H1 (cell line): Measurements from ENCODE around the gene IRF3. TPM values are rescaled to one million over a fixed set of nuclear protein-coding genes. Genes with fewer than 3 reads are reported as not detected.

ENCODE experiments used
- CEBPB ChIP-seq: IDR thresholded peaks from 2 replicates; pipeline ENCODE4 v1.6.1; 2012; ENCODE audit warnings: low read depth, low read length
- CHD7 ChIP-seq: fragments of 300-600 bp; sonication (generic); IDR thresholded peaks from 2 replicates; pipeline ENCODE4 v1.7.1; 2012; ENCODE audit warnings: low read length, moderate library complexity, mild to moderate bottlenecking, inconsistent platforms; ENCODE audit not compliant: insufficient replicate concordance
- MAFK ChIP-seq: IDR thresholded peaks from 2 replicates; pipeline ENCODE4 v1.6.1; 2012; ENCODE audit warnings: low read depth, mild to moderate bottlenecking, improper control_type of control experiment, low read length
- SIRT6 ChIP-seq: IDR thresholded peaks from one replicate; pipeline ENCODE4 v1.7.1; 2012; ENCODE audit warnings: low read length, inconsistent platforms
- polyA plus RNA-seq, 7 experiments: library from polyadenylated mRNA; depleted of rRNA in 3 of 7; stranded (reverse) in 5 of 7; unstranded in 2 of 7; fragments of >200 nt in 5 of 7; fragments of 200-250 nt in 2 of 7; gene quantifications; 1 replicate in 5 of 7; 2 replicates in 1 of 7; 4 replicates in 1 of 7; pipeline versions ENCODE4 v1.2.1 to v1.2.3, GENCODE V29; 2011 to 2013; ENCODE audit warnings: missing spikeins in 2 of 7, mixed read lengths in 2 of 7
- total RNA-seq: library from RNA; stranded (reverse); fragmentation: NEBNext Ultra II Directional; extraction: Animal tissue kit (Norgen Biotek cat#: 25700); gene quantifications from 2 replicates; pipeline ENCODE4 v1.2.1, GENCODE V29; 2021

IRF3 gene
- total and polyA plus RNA-seq, 2 of the 8 experiments (the other 6 are each of a cell fraction or from before 2014, with no cell fraction given), result 103 to 114 TPM

GRCh38 chr19:49704888-49705642 is 39.4 kb upstream of the IRF3 start (continued):
- no peak for TF ChIP-seq MAFK
- no peak for TF ChIP-seq CEBPB
- TF ChIP-seq CHD7, result no peak
- no peak for TF ChIP-seq SIRT6
